Measurements from ENCODE around the gene TRIM31. TPM values are rescaled to one million over a fixed set of nuclear protein-coding genes. Genes with fewer than 3 reads are reported as not detected.

The TRIM31 gene
- total RNA-seq, 1 experiment from 2014 or later: not detected

- DNase-seq (ENCODE audit: low spot score): no peak
- in situ Hi-C loops (cut with HindIII; ENCODE audit: low sequenced_read_pairs): no loop called here
These were observed 19.9 kb downstream of the TRIM31 start for GRCh38 chr6:30092852-30093543.

GRCh38 chr6:30091577-30092381, 21.1 kb downstream of the TRIM31 start:
- no peak for DNase-seq (ENCODE audit: low spot score)
- in situ Hi-C loops (cut with HindIII; ENCODE audit: low sequenced_read_pairs): no loop called here

- in situ Hi-C loops (cut with HindIII; ENCODE audit: low sequenced_read_pairs): no loop called here
- DNase-seq (ENCODE audit: low spot score): no peak
These were observed 25.0 kb downstream of the TRIM31 start for GRCh38 chr6:30087876-30088275.

DNA sequence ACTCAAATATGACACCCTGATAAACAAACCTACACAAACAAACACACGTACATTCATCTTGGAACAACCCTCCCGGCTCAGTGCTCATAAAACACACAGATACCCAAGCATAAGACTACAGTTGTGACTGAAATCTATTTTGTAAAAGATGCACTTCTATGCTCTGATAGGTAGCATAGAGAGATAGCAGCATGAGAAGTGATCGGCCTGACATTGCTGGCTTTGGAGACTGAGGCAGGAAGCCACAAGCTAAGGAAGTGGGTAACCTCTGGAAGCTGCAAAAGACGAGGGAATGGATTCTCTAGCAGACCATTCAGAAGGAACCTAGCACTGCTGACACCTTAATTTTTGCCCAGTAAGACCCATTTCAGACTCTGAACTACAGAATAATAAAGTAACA, 35.7 kb downstream of the TRIM31 start:
- DNase-seq (ENCODE audit: low spot score): no peak
- in situ Hi-C loops (cut with HindIII; ENCODE audit: low sequenced_read_pairs): no loop called here

DNA sequence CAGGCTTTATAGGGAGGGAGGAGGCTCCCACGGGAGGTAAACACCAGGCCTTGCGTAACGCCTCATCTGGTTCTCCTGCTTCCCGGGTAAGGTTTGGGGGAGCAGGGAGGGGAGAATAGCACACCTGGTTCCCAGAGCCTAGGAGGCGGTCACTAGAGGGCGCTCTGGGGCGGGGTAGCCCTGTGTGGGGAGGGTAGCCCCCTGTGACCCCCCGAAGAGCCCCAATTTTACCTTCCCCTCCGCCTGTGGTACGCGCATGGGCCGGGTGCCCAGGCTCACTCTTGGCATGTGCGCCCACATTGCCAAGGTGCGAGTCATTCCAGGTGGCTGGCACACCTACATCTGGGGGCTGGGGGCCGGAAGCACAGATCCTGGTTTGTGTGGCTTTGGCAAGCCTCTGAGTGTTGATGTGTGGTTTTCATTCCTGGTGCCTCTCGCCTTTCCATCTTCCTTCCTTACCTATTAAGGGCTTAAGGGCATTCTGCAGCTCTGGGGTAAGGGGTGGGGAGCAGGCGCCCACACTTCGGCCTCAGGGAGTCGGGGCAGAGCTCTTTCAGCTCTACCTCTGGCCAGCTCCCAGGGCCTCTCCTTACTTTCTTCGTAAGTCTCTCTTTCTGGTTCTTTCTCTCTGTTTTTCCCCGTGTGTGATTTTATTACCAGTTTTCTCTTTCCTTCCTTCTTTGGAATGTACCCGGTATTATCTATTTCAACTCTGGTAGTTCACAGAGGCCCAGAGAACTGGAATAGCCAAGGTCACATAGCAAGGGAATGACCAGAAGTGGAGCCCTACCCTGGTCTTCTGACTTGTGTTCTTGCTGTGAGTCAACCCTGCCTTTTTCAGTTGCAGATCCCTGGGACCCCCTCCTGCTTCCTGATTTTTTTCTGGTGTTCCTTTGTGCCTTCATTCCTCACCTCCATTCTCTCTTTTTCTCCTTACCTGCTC, 36.8 kb downstream of the TRIM31 start:
- in situ Hi-C loops (cut with HindIII; ENCODE audit: low sequenced_read_pairs): no loop called here

GRCh38 chr6:30075094-30075789, 37.6 kb downstream of the TRIM31 start, which contains the start of gene RNF39:
Gene RNF39, minus strand, starts transcription at chr6:30075769. Its CDS starts 184 bp downstream, at chr6:30075585.
- DNase-seq (ENCODE audit: low spot score): no peak
- in situ Hi-C loops (cut with HindIII; ENCODE audit: low sequenced_read_pairs): no loop called here

More for the DNA sequence above, 36.8 kb downstream of the TRIM31 start:
- no peak for DNase-seq (ENCODE audit: low spot score)

DNA sequence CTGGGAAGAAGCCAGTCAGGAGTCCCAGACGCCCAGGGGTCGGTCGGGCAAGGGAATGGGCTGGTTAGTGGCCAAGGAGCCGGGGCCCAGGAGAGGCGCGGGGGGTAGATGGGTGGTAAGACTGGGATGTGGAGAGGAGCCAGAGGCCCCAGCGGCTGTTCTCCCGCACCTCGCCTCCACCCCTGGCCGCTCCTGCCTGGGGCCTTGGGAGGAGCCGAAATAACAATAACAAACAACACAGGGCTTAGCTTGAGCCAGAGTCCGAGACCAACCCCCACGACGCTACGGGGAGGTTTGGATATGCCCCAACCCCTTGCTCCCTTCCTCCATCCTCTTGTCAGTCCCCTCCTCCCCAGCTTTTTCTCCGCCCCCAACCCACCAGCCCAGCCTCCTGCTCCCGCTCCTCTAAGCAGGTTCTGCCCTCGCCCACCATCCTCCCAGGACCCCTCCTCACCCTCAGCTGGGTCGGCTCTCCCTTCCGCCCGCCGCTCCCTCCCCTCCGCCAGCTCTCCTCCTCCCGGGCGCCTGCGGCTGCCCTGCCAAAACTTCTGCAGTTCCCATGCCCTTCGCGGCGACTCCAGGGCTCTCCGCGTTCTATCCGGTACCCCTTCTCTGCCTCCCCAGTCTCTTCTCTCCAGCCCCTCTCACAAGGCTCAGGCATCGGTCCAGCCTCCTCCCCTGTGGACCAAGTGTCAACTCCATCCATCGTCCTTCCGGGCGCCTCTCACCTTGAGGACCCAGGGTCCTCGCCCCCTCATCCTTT, 38.4 kb downstream of the TRIM31 start:
- in situ Hi-C loops (cut with HindIII; ENCODE audit: low sequenced_read_pairs): no loop called here
- DNase-seq (ENCODE audit: low spot score): no peak

GRCh38 chr6:30073489-30074235, 39.2 kb downstream of the TRIM31 start:
- peak; percentile 2 for DNase-seq (ENCODE audit: low spot score)
- in situ Hi-C loops (cut with HindIII; ENCODE audit: low sequenced_read_pairs): no loop called here

- no peak for DNase-seq (ENCODE audit: low spot score)
- in situ Hi-C loops (cut with HindIII; ENCODE audit: low sequenced_read_pairs): no loop called here
These were observed 41.0 kb downstream of the TRIM31 start for GRCh38 chr6:30071858-30072257.

GRCh38 chr6:30071081-30071818, 41.6 kb downstream of the TRIM31 start:
- in situ Hi-C loops (cut with HindIII; ENCODE audit: low sequenced_read_pairs): no loop called here
- no peak for DNase-seq (ENCODE audit: low spot score)

DNA sequence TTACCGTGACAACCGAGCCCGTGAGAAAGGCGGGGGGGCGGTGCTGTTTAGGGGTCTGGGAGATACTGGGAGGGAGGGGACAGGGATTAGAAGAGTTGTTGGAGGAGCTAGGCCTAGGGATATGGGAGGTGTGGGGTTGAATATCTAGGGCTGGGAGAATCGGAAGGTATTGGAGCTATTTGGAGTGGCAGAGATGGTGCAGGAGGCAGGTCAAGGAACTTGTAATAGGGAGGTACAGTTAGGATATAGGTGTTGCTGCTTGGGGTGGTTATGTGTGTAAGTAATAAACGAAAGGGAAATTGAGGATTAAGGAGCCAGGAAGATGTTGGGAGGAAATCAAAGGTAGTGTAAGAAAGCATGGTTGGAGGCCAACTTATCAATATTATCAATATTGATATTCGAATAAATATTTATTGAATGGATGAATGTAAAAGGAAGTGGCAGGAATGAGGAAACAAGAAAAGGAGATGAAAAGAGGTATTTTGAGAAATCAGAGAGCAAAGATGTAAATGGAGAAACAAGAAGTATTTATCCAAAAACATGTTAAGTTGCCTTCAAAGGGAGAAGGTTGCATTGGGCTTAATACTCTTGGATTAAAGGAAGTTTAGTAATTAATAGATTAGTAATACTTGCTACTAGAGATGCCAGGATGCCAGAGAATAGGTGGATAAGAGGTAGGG, 45.3 kb downstream of the TRIM31 start:
- in situ Hi-C loops (cut with HindIII; ENCODE audit: low sequenced_read_pairs): no loop called here
- DNase-seq (ENCODE audit: low spot score): no peak

GRCh38 chr6:30066577-30067459, 46.1 kb downstream of the TRIM31 start, which contains the start of gene PPP1R11:
Gene PPP1R11, plus strand, starts transcription at chr6:30067198. Its CDS starts 213 bp downstream, at chr6:30067411.
- peak; percentile 99 for DNase-seq (ENCODE audit: low spot score)

DNA sequence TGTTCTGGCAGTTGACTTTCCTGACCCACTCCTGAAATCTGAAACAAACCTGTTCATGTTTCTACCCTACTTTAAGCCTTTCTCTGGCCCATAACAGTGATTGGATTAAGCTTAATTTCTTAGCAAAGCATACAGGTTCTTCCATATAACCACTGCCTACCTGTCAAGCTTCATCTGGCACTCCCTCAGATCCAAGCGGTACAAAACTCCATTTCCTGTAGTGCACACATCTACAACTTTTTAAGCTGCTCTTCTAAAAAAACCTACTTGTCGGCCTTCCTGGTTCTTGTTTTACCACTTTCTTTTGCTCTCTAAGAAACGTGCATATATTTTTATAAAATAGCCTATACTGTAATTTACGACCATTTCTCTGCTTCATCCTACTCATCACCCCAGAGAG, 46.8 kb downstream of the TRIM31 start:
- in situ Hi-C loops (cut with HindIII; ENCODE audit: low sequenced_read_pairs): no loop called here
- no peak for DNase-seq (ENCODE audit: low spot score)

More at GRCh38 chr6:30066577-30067459, 46.1 kb downstream of the TRIM31 start, which contains the start of gene PPP1R11:
- in situ Hi-C loops (cut with HindIII; ENCODE audit: low sequenced_read_pairs): no loop called here

DNA sequence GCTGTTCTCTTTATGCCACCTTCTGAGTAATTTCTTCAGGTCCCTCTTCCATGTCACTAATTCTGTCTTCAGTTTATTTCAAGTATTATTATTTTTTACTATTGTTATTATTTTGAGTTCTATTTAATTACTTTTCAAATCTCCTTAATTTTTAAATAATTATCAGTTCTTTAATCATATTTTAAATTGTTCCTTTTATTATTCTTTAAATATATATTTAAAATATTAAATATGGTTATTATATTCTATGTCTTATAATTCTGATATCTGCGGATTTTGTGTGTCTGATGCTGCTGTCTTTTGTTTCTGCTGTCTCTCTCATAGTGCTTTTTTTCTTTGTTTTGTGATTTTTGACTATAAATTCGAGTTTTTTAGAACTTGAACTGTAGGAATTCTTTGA, 49.6 kb downstream of the TRIM31 start:
- in situ Hi-C loops (cut with HindIII; ENCODE audit: low sequenced_read_pairs): no loop called here
- DNase-seq (ENCODE audit: low spot score): no peak

- in situ Hi-C loops (cut with HindIII; ENCODE audit: low sequenced_read_pairs): no loop called here
- no peak for DNase-seq (ENCODE audit: low spot score)
These were observed 50.3 kb downstream of the TRIM31 start for GRCh38 chr6:30062471-30063178.

Measured in G401 (cell line).